AG04450 (cell line): ENCODE results near the gene HOXA10. TPM values are rescaled to one million over a fixed set of nuclear protein-coding genes. Genes with fewer than 3 reads are reported as not detected.

Source experiments
- CTCF ChIA-PET: fragments of 300-600, 350-600 bp; formaldehyde crosslinking; extraction: SDS; loops from one replicate; lab custom pipeline; 2022; ENCODE audit warnings: antibody characterized with exemption, inconsistent platforms; lab: Charles Lee
- POLR2A ChIA-PET: fragments of 350-600 bp; formaldehyde crosslinking; extraction: SDS; loops from one replicate; lab custom pipeline; 2021; ENCODE audit warnings: antibody characterized with exemption, inconsistent platforms; lab: Yijun Ruan, JAX
- DNase-seq: peaks from one replicate; pipeline ENCODE4 v3.0.0-alpha.2; 2011; ENCODE audit warnings: low read depth, low spot score
- H3K27ac ChIP-seq: one replicate; pipeline ENCODE4 v1.5.1; 2012; ENCODE audit warnings: low read depth, low read length, control low read depth
- H3K27me3 ChIP-seq: one replicate; pipeline ENCODE4 v1.6.0; 2012; ENCODE audit warnings: low read length; ENCODE audit not compliant: control insufficient read depth, insufficient read depth
- H3K4me3 ChIP-seq: 2 replicates; pipeline ENCODE4 v1.5.1; 2011; ENCODE audit warnings: mild to moderate bottlenecking, low read depth, low read length, control low read depth
- H3K9me3 ChIP-seq: 2 replicates; pipeline ENCODE4 v1.5.1; 2012; ENCODE audit warnings: low read length; ENCODE audit not compliant: control insufficient read depth, insufficient read depth
- CTCF ChIP-seq: IDR thresholded peaks from 2 replicates; pipeline ENCODE4 v1.5.1; 2011; ENCODE audit warnings: low read depth, low read length, control low read depth, inconsistent platforms
- polyA plus RNA-seq: library from polyadenylated mRNA; depleted of rRNA; stranded (reverse); fragments of >200 nt; gene quantifications from 2 replicates; pipeline ENCODE4 v1.2.3, GENCODE V29; 2011

HOXA10 gene
- polyA plus RNA-seq, 1 experiment, result 0.47 TPM

GRCh38 chr7:27176524-27176845 lies 2.4 kb upstream of the HOXA10 start:
- ChIA-PET POLR2A (no interaction called here), CTCF (interaction anchor here (1.5 to 4.2 kb wide), 3 partner anchors 33 to 1283 kb away, joined by 6 to 17 read pairs (median 8); no protein-coding TSS in a partner anchor)
- Histone ChIP-seq H3K27me3 (peaks cover 88% of the 10 kb centered on the region), H3K9me3 (peaks cover 11% of the 10 kb centered on the region; the same call in 1 of the 2 replicates), H3K27ac (no peak overlapping the region), H3K4me3 (no peak overlapping the region)
- no peak for TF ChIP-seq CTCF
- DNase-seq, result no peak

- DNase-seq, result no peak
- no peak overlapping the region for H3K4me3 ChIP-seq
- ChIA-PET POLR2A (no interaction called here), CTCF (interaction anchor here (0.6 to 4.2 kb wide), 4 partner anchors 34 to 1283 kb away, joined by 6 to 17 read pairs (median 10); no protein-coding TSS in a partner anchor)
- peaks cover 11% of the 10 kb centered on the region; the same call in 1 of the 2 replicates for H3K9me3 ChIP-seq
- H3K27me3 ChIP-seq, result peaks cover 89% of the 10 kb centered on the region
- no peak for TF ChIP-seq CTCF
- H3K27ac ChIP-seq, result no peak overlapping the region
These were observed 1.8 kb upstream of the HOXA10 start for GRCh38 chr7:27175626-27176523.

DNA sequence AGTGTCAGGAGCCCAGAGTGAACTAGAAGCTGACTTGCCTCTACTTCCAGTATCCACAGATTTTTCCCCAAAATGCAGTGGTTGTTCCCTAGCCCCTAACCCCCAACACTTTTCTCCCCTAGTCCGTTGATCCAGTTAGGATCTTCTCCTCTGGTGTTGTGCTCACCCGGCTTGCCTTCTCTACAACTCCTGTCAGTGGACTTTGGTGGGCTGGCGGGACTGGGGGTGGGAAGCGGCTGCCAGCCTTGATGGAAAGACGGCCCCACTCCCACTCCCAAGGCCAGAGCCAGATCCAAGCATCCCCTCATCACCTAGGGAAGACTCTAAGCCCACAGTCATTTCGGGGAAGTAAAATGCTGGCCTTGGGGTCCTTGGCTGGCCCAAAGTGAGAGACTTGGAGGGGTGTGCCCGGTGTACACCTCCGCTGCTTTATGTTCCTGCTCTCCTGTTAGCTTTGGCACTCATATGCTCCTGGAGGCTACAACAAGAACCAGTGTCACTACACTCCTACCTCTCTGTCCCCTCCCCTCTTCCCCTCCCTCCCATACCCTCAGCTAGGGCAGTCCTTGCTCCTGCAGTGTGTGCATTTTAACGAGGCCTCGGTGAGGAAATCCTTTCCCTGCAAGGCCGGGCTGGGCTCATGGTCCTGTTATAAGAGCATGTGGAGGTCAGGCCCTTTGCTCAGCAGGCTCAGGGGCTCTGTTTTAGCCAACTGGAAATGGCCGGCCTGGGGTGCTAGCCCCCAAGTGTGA lies 930 bp upstream of the HOXA10 start:
- DNase-seq, result no peak
- peaks cover 89% of the 10 kb centered on the region for H3K27me3 ChIP-seq
- H3K9me3 ChIP-seq, result peaks cover 11% of the 10 kb centered on the region; the same call in 1 of the 2 replicates
- TF ChIP-seq CTCF, result no peak
- H3K27ac ChIP-seq, result no peak overlapping the region
- ChIA-PET CTCF (interaction anchor here (4.2 kb wide), 1 partner anchor 1282 kb away, joined by 17 read pairs; no protein-coding TSS in a partner anchor), POLR2A (no interaction called here)
- H3K4me3 ChIP-seq, result no peak overlapping the region

DNA sequence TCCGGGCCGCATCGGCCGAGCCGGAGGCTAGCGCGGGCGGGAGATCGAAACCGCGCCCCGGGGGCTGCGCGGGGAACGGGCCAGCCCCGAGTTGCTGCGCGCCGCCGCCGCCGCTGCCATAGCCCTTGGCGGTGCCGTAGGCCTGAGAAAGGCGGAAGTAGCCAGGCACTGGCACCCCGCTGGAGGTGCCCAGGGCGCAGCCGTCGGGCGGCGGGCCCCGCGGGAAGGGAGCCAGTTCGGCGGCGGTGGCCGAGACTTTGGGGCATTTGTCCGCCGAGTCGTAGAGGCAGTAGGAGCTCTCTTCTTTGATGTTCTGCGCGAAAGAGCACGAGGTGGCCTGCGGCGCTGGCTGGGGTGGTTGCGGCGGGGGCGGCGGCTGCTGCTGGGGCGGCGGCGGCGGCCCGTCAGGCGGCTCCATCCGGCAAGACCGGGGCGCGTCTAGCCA lies 587 bp downstream of the HOXA10 start:
- ChIA-PET CTCF (interaction anchor here (1.0 to 1.3 kb wide), 2 partner anchors 11 to 1280 kb away, joined by 3 to 5 read pairs; no protein-coding TSS in a partner anchor), POLR2A (no interaction called here)
- Histone ChIP-seq H3K27ac (no peak overlapping the region), H3K4me3 (peak overlapping the region; percentile 25; the same call in 1 of the 2 replicates), H3K27me3 (peaks cover 89% of the 10 kb centered on the region), H3K9me3 (peaks cover 16% of the 10 kb centered on the region; the same call in 1 of the 2 replicates)
- TF ChIP-seq CTCF, result no peak
- no peak for DNase-seq
